Activated B cell treated with CpG ODN at 0.5 μM for 24 hours (primary cell): Measurements from ENCODE around the gene SYDE1. TPM values are rescaled to one million over a fixed set of nuclear protein-coding genes. Genes with fewer than 3 reads are reported as not detected.
"Not testable (repeated sequence)": the region's sequence is repeated elsewhere in the genome, so short reads cannot be mapped to it uniquely, and the experiment has no call there.

Experiments used
- ATAC-seq: fragments of 200-7000 bp; cut with Tn5 transposase; one replicate; pipeline ENCODE4 v1.10.0; 2021; ENCODE audit warnings: low read depth, mild to moderate bottlenecking, moderate library complexity
- CTCF ChIA-PET: fragments of 350-600 bp; sonication (Branson Sonifier 250); formaldehyde crosslinking; loops from one replicate; lab custom pipeline; 2021; ENCODE audit warnings: antibody characterized with exemption; lab: Charles Lee
- POLR2A ChIA-PET: fragments of 350-600 bp; sonication (Branson Sonifier 250); formaldehyde crosslinking; loops from one replicate; lab custom pipeline; 2021; ENCODE audit warnings: antibody characterized with exemption; lab: Charles Lee
- DNase-seq: peaks from one replicate; pipeline ENCODE4 v3.0.0; 2022
- H3K27ac Mint-ChIP-seq: one replicate; pipeline ENCODE4 v1.8.0; 2020; ENCODE audit warnings: mixed read lengths
- H3K27me3 Mint-ChIP-seq: one replicate; pipeline ENCODE4 v1.8.0; 2021; ENCODE audit warnings: mixed read lengths
- H3K36me3 Mint-ChIP-seq: one replicate; pipeline ENCODE4 v1.8.0; 2021; ENCODE audit warnings: low read depth, mixed read lengths
- H3K4me1 Mint-ChIP-seq: one replicate; pipeline ENCODE4 v1.8.0; 2021; ENCODE audit warnings: mixed read lengths
- H3K4me3 Mint-ChIP-seq: one replicate; pipeline ENCODE4 v1.8.0; 2020; ENCODE audit warnings: mild to moderate bottlenecking, mixed read lengths
- H3K9me3 Mint-ChIP-seq: one replicate; pipeline ENCODE4 v1.8.0; 2020; ENCODE audit warnings: mixed read lengths
- intact Hi-C: fragments of 100-400 bp; cut with micrococcal nuclease; formaldehyde crosslinking; loops from one replicate; pipeline ENCODE4 v1.15.1; 2024
- total RNA-seq: library from RNA; stranded (reverse); gene quantifications from 2 replicates; pipeline ENCODE4 v1.2.3, GENCODE V29; 2022
- TF ChIP-seq, protein P1 (sequence below): fragments of 200-600 bp; IDR thresholded peaks from one replicate; pipeline ENCODE4 v1.8.0; 2022; ENCODE audit warnings: antibody characterized with exemption, mild to moderate bottlenecking

Gene SYDE1
- not detected in 2 replicates for total RNA-seq

GRCh38 chr19:15107061-15108010, at the start of gene SYDE1:
SYDE1 (plus strand) TSS chr19:15107401; CDS start chr19:15107434, 33 bp downstream.
- Mint-ChIP-seq H3K27me3 (peaks cover 35% of the 10 kb centered on the region), H3K27ac (no peak within 1 kb of the TSS), H3K4me1 (peaks cover 11% of the 10 kb centered on the region), H3K36me3 (no peaks in the 10 kb centered on the region), H3K4me3 (peak within 1 kb of the TSS; percentile 24), H3K9me3 (peaks cover 16% of the 10 kb centered on the region)
- ATAC-seq = no peak
- ChIA-PET POLR2A (no interaction called here), CTCF (no interaction called here)
- TF ChIP-seq, protein P1, sequence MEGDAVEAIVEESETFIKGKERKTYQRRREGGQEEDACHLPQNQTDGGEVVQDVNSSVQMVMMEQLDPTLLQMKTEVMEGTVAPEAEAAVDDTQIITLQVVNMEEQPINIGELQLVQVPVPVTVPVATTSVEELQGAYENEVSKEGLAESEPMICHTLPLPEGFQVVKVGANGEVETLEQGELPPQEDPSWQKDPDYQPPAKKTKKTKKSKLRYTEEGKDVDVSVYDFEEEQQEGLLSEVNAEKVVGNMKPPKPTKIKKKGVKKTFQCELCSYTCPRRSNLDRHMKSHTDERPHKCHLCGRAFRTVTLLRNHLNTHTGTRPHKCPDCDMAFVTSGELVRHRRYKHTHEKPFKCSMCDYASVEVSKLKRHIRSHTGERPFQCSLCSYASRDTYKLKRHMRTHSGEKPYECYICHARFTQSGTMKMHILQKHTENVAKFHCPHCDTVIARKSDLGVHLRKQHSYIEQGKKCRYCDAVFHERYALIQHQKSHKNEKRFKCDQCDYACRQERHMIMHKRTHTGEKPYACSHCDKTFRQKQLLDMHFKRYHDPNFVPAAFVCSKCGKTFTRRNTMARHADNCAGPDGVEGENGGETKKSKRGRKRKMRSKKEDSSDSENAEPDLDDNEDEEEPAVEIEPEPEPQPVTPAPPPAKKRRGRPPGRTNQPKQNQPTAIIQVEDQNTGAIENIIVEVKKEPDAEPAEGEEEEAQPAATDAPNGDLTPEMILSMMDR = no peak
- intact Hi-C loops = no loop called here
- DNase-seq = no peak

GRCh38 chr19:15062036-15062435, 45.2 kb upstream of the SYDE1 start:
- intact Hi-C loops = no loop called here
- ChIA-PET POLR2A (no interaction called here), CTCF (no interaction called here)
- Mint-ChIP-seq H3K36me3 (no peaks in the 10 kb centered on the region), H3K27ac (no peak overlapping the region), H3K27me3 (peaks cover 38% of the 10 kb centered on the region), H3K4me1 (no peaks in the 10 kb centered on the region), H3K9me3 (peaks cover 2% of the 10 kb centered on the region), H3K4me3 (no peak overlapping the region)
- TF ChIP-seq, protein P1 = no peak
- ATAC-seq (no peak), DNase-seq (no peak)

DNA sequence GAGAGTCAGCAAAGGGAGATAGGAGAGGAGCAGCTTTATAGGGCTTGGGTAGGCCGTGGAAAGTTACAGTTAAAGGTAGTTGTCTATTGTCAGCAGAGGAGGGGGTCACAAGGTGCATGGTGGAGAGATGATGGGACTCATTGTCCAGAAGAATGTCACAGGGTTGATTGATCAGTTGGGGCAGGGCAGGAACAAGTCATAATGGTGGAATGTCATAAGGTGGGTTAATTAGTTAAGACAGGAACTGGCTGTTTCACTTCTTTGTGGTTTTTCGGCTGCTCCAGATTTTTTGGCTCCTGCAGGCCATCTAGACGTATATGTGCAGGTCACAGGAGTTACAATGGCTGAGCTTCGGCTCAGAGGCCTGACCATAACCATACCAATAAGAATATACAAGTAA, 36.8 kb upstream of the SYDE1 start:
- H3K36me3 Mint-ChIP-seq, ATAC-seq, H3K4me1 Mint-ChIP-seq, H3K27me3 Mint-ChIP-seq, POLR2A ChIA-PET, H3K9me3 Mint-ChIP-seq, DNase-seq, CTCF ChIA-PET, H3K4me3 Mint-ChIP-seq, H3K27ac Mint-ChIP-seq, intact Hi-C loops: not testable (repeated sequence)

DNA sequence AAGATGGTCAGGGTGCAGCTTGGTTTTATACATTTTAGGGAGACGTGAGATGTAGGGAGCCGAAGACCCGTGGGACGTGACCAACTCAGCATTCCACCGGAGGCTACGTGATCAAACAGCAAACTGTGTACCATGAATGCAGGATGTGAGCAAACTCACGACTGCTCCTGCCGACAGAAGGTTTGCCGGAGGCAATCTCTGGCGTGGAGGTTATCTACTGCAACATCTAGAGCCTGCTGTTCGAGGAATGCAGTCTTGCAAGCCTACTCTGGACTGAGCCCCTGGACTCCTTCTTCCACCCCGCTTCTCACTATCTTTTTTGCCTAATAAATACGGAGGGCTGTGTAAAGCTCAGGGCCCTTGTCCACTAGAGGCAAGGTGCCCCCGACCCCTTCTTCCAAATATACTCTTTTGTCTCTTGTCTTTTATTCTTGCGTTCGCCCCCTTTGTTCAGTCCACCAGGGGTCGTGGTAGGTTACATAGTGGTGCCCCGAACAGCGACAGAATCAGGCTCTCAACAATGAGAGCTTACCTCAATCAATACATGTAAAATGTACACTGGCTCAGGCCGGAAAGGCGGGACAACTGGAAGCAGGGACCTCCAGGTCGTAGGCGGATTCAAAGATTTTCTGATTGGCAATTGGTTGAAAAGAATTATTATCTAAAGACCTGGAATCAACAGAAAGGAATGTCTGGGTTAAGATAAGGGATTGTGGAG, 34.1 kb upstream of the SYDE1 start:
- Mint-ChIP-seq H3K4me3 (no peak overlapping the region), H3K9me3 (no peaks in the 10 kb centered on the region), H3K27me3 (peaks cover 6% of the 10 kb centered on the region), H3K36me3 (no peaks in the 10 kb centered on the region), H3K27ac (no peak overlapping the region), H3K4me1 (no peaks in the 10 kb centered on the region)
- TF ChIP-seq, protein P1 = no peak
- ChIA-PET CTCF (no interaction called here), POLR2A (no interaction called here)
- intact Hi-C loops = no loop called here
- ATAC-seq (no peak), DNase-seq (no peak)

DNA sequence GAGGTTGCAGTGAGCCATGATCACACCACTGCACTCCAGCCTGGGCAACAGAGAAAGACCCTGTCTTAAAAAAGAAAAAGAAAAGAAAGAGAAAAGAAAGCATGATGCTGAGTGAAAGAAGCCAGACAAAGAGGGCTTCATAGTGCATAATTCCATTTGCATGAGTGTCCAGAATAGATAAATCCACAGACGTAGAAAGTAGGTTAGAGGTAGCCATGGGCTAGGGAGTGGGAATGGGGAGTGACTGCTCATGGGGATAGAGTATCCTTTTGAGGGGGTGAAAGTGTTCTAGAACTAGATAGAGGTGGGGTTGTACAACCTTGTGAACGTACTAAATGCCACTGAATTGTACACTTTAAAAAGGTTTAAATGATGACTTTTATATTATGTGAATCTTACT, 32.8 kb upstream of the SYDE1 start:
- no peak for ATAC-seq
- ChIA-PET POLR2A (no interaction called here), CTCF (no interaction called here)
- intact Hi-C loops = no loop called here
- no peak for DNase-seq
- TF ChIP-seq, protein P1 = no peak
- no peaks in the 10 kb centered on the region for H3K4me1 Mint-ChIP-seq
- H3K36me3 Mint-ChIP-seq = no peaks in the 10 kb centered on the region
- no peaks in the 10 kb centered on the region for H3K9me3 Mint-ChIP-seq
- no peak overlapping the region for H3K27ac Mint-ChIP-seq
- peaks cover 9% of the 10 kb centered on the region for H3K27me3 Mint-ChIP-seq
- H3K4me3 Mint-ChIP-seq = no peak overlapping the region
